Neuronal stem cell (in vitro differentiated cells): Measurements from ENCODE around the gene ZC3H10.

ENCODE experiments used
- DNase-seq: peaks from one replicate; pipeline ENCODE4 v3.0.0-alpha.2; 2013; ENCODE audit warnings: low spot score
- H2AFZ ChIP-seq: one replicate; pipeline ENCODE4 v1.6.1; 2013; ENCODE audit warnings: mild to moderate bottlenecking, low read length, inconsistent platforms
- H2AK5ac ChIP-seq: 2 replicates; pipeline ENCODE4 v1.6.1; 2013; ENCODE audit warnings: low read depth, mild to moderate bottlenecking, inconsistent platforms, low read length, moderate library complexity, mixed read lengths
- H2BK120ac ChIP-seq: 2 replicates; pipeline ENCODE4 v1.6.1; 2013; ENCODE audit warnings: low read depth, mild to moderate bottlenecking, inconsistent platforms, low read length, moderate library complexity, mixed read lengths
- H2BK12ac ChIP-seq: one replicate; pipeline ENCODE4 v1.6.1; 2013; ENCODE audit warnings: low read length, inconsistent platforms
- H2BK15ac ChIP-seq: 2 replicates; pipeline ENCODE4 v1.6.1; 2013; ENCODE audit warnings: mild to moderate bottlenecking, low read length, inconsistent platforms, mixed read lengths
- H2BK5ac ChIP-seq: one replicate; pipeline ENCODE4 v1.6.1; 2013; ENCODE audit warnings: inconsistent platforms, mild to moderate bottlenecking, low read length, moderate library complexity
- H3K14ac ChIP-seq: one replicate; pipeline ENCODE4 v1.6.1; 2013; ENCODE audit warnings: low read length, inconsistent platforms
- H3K18ac ChIP-seq: 2 replicates; pipeline ENCODE4 v1.6.1; 2013; ENCODE audit warnings: low read length, inconsistent platforms
- H3K23ac ChIP-seq: 2 replicates; pipeline ENCODE4 v1.6.1; 2013; ENCODE audit warnings: low read depth, mild to moderate bottlenecking, mixed read lengths, low read length, inconsistent platforms; ENCODE audit not compliant: poor library complexity
- H3K27ac ChIP-seq: replicated peaks from 3 replicates; pipeline ENCODE4 v1.5.1; 2013; ENCODE audit warnings: low read length, inconsistent platforms
- H3K27me3 ChIP-seq, 3 experiments: 2 replicates each; pipeline ENCODE4 v1.6.1; 2013; ENCODE audit warnings: low read length in 3 of 3, mild to moderate bottlenecking in 2 of 3, inconsistent platforms in 1 of 3, low read depth in 1 of 3, mixed read lengths in 1 of 3, moderate library complexity in 1 of 3; ENCODE audit not compliant: control insufficient read depth in 3 of 3, insufficient read depth in 3 of 3
- H3K36me3 ChIP-seq, 2 donors: replicated peaks in 1 of 2; 2 replicates each; pipeline ENCODE4 v1.6.1; 2013; ENCODE audit warnings: low read length in 2 of 2; ENCODE audit not compliant: control insufficient read depth in 2 of 2, insufficient read depth in 2 of 2
- H3K4ac ChIP-seq: 2 replicates; pipeline ENCODE4 v1.6.1; 2013; ENCODE audit warnings: inconsistent platforms, mild to moderate bottlenecking, low read length, moderate library complexity
- H3K4me1 ChIP-seq, 2 donors: 1 replicate in 1 of 2; 2 replicates in 1 of 2; pipeline ENCODE4 v1.6.1; 2013; ENCODE audit warnings: low read length in 2 of 2, low read depth in 1 of 2; ENCODE audit not compliant: control insufficient read depth in 2 of 2, insufficient read depth in 1 of 2
- H3K4me2 ChIP-seq: one replicate; pipeline ENCODE4 v1.6.1; 2013; ENCODE audit warnings: mild to moderate bottlenecking, low read length, inconsistent platforms; ENCODE audit not compliant: insufficient read depth, poor library complexity, severe bottlenecking
- H3K4me3 ChIP-seq, 2 donors: 2 replicates each; pipeline ENCODE4 v1.5.1; 2013; ENCODE audit warnings: low read length in 2 of 2, mild to moderate bottlenecking in 2 of 2, inconsistent platforms in 1 of 2, moderate library complexity in 1 of 2
- H3K79me1 ChIP-seq: one replicate; pipeline ENCODE4 v1.6.1; 2013; ENCODE audit warnings: low read depth, mild to moderate bottlenecking, inconsistent platforms, low read length, moderate library complexity
- H3K9ac ChIP-seq: one replicate; pipeline ENCODE4 v1.6.1; 2013; ENCODE audit warnings: mild to moderate bottlenecking, low read depth, low read length, inconsistent platforms; ENCODE audit not compliant: poor library complexity
- H3K9me3 ChIP-seq, 2 donors: replicated peaks in 1 of 2; 2 replicates each; pipeline versions ENCODE3 to v1.6.1; 2013; ENCODE audit warnings: low read length in 2 of 2, mild to moderate bottlenecking in 2 of 2, inconsistent platforms in 1 of 2, low read depth in 1 of 2, mixed read lengths in 1 of 2, moderate library complexity in 1 of 2; ENCODE audit not compliant: control insufficient read depth in 2 of 2, insufficient read depth in 1 of 2
- H4K8ac ChIP-seq: one replicate; pipeline ENCODE4 v1.6.1; 2013; ENCODE audit warnings: low read depth, mild to moderate bottlenecking, inconsistent platforms, low read length, moderate library complexity
- H4K91ac ChIP-seq: one replicate; pipeline ENCODE4 v1.6.1; 2013; ENCODE audit warnings: low read length, low read depth, mild to moderate bottlenecking, inconsistent platforms; ENCODE audit not compliant: poor library complexity
- WGBS, 2 donors: extraction: QIAGEN DNeasy Blood & Tissue Kit; methylation state at CpG; one replicate each; pipeline ENCODE4 v1.1.7; 2013; ENCODE audit warnings: missing lambda C conversion rate in 2 of 2, mixed read lengths in 1 of 2; ENCODE audit not compliant: insufficient read length in 2 of 2, insufficient replicate concordance in 1 of 2; ENCODE audit errors: extremely low coverage in 2 of 2; 5-methylcytosine and 5-hydroxymethylcytosine counted together

Gene ZC3H10

GRCh38 chr12:56162468-56163290 is 44.6 kb downstream of the ZC3H10 start:
- H3K36me3 ChIP-seq: peaks cover 44 to 84% of the 10 kb centered on the region in 2 donors

GRCh38 chr12:56163533-56164344 is 45.7 kb downstream of the ZC3H10 start:
- Histone ChIP-seq H3K14ac (no peak overlapping the region), H2BK12ac (no peak overlapping the region), H3K18ac (no peak overlapping the region), H3K4me3 (no peak overlapping the region), H2BK120ac (no peak overlapping the region), H3K27ac (no peak overlapping the region), H2AFZ (no peak overlapping the region), H3K4me1 (peaks cover 25 to 37% of the 10 kb centered on the region in 2 donors), H3K36me3 (peaks cover 49 to 95% of the 10 kb centered on the region in 2 donors), H3K23ac (no peak overlapping the region), H3K9ac (no peak overlapping the region), H4K91ac (no peak overlapping the region), H4K8ac (no peak overlapping the region), H2BK5ac (no peak overlapping the region), H3K4ac (no peak overlapping the region), H3K9me3 (no peaks in the 10 kb centered on the region), H3K4me2 (no peak overlapping the region), H2BK15ac (no peak overlapping the region), H3K79me1 (peaks cover 3% of the 10 kb centered on the region), H3K27me3 (no peaks in the 10 kb centered on the region), H2AK5ac (no peak overlapping the region)
- no peak for DNase-seq
- no CpG with 5 or more reads among the region's 11 CpGs for WGBS, 2 donors

More at GRCh38 chr12:56162468-56163290, 44.6 kb downstream of the ZC3H10 start:
- no peak overlapping the region for H4K8ac ChIP-seq
- no peak overlapping the region for H2AFZ ChIP-seq
- no peak overlapping the region for H2BK120ac ChIP-seq
- H3K23ac ChIP-seq: no peak overlapping the region
- H2AK5ac ChIP-seq: no peak overlapping the region
- no peak overlapping the region for H4K91ac ChIP-seq
- H2BK12ac ChIP-seq: no peak overlapping the region
- H3K27ac ChIP-seq: peak overlapping the region; percentile 67
- no peak overlapping the region for H3K18ac ChIP-seq
- peaks cover 3% of the 10 kb centered on the region for H3K79me1 ChIP-seq
- H3K4me3 ChIP-seq: no peak overlapping the region
- no CpG with 5 or more reads among the region's 11 CpGs for WGBS, 2 donors
- H2BK15ac ChIP-seq: no peak overlapping the region
- H3K9me3 ChIP-seq: no peaks in the 10 kb centered on the region
- no peak for DNase-seq
- no peak overlapping the region for H3K4ac ChIP-seq
- peaks cover 25 to 37% of the 10 kb centered on the region in 2 donors for H3K4me1 ChIP-seq
- H3K27me3 ChIP-seq: no peaks in the 10 kb centered on the region
- H2BK5ac ChIP-seq: no peak overlapping the region
- no peak overlapping the region for H3K14ac ChIP-seq
- no peak overlapping the region for H3K4me2 ChIP-seq
- H3K9ac ChIP-seq: no peak overlapping the region

GRCh38 chr12:56164345-56164729 is 46.3 kb downstream of the ZC3H10 start:
- no peaks in the 10 kb centered on the region for H3K27me3 ChIP-seq
- H3K4me1 ChIP-seq: peaks cover 25 to 36% of the 10 kb centered on the region in 2 donors
- H3K4me2 ChIP-seq: no peak overlapping the region
- H3K27ac ChIP-seq: no peak overlapping the region
- no peak overlapping the region for H3K14ac ChIP-seq
- H2BK5ac ChIP-seq: no peak overlapping the region
- H2AFZ ChIP-seq: no peak overlapping the region
- no peak overlapping the region for H2BK120ac ChIP-seq
- no peak overlapping the region for H4K8ac ChIP-seq
- peaks cover 3% of the 10 kb centered on the region for H3K79me1 ChIP-seq
- no peak for DNase-seq
- H3K23ac ChIP-seq: no peak overlapping the region
- no peak overlapping the region for H3K18ac ChIP-seq
- H3K36me3 ChIP-seq: peaks cover 51 to 98% of the 10 kb centered on the region in 2 donors
- no peak overlapping the region for H2BK12ac ChIP-seq
- no peak overlapping the region for H2BK15ac ChIP-seq
- no peak overlapping the region for H2AK5ac ChIP-seq
- H3K4me3 ChIP-seq: no peak overlapping the region
- H3K4ac ChIP-seq: no peak overlapping the region
- H3K9me3 ChIP-seq: no peaks in the 10 kb centered on the region
- H3K9ac ChIP-seq: no peak overlapping the region
- no CpG with 5 or more reads among the region's 17 CpGs for WGBS, 2 donors
- H4K91ac ChIP-seq: no peak overlapping the region

GRCh38 chr12:56165369-56165768 is 47.3 kb downstream of the ZC3H10 start:
- Histone ChIP-seq H3K18ac (no peak overlapping the region), H3K14ac (no peak overlapping the region), H3K23ac (peak overlapping the region; percentile 47), H2BK5ac (no peak overlapping the region), H3K4ac (no peak overlapping the region), H3K27me3 (no peaks in the 10 kb centered on the region), H3K9me3 (no peaks in the 10 kb centered on the region), H3K4me1 (peaks cover 14 to 26% of the 10 kb centered on the region in 2 donors), H3K36me3 (peaks cover 57 to 98% of the 10 kb centered on the region in 2 donors), H2BK15ac (no peak overlapping the region), H3K79me1 (peaks cover 3% of the 10 kb centered on the region), H2BK120ac (no peak overlapping the region), H4K91ac (no peak overlapping the region), H3K9ac (peak overlapping the region; percentile 12), H2AFZ (no peak overlapping the region), H2BK12ac (no peak overlapping the region), H3K27ac (no peak overlapping the region), H4K8ac (peak overlapping the region; percentile 9), H3K4me3 (no peak overlapping the region), H3K4me2 (no peak overlapping the region), H2AK5ac (no peak overlapping the region)
- no peak for DNase-seq
- WGBS, 2 donors: no CpG with 5 or more reads among the region's 4 CpGs
